Measurements from ENCODE around the gene RFXAP.

Gene RFXAP

DNA sequence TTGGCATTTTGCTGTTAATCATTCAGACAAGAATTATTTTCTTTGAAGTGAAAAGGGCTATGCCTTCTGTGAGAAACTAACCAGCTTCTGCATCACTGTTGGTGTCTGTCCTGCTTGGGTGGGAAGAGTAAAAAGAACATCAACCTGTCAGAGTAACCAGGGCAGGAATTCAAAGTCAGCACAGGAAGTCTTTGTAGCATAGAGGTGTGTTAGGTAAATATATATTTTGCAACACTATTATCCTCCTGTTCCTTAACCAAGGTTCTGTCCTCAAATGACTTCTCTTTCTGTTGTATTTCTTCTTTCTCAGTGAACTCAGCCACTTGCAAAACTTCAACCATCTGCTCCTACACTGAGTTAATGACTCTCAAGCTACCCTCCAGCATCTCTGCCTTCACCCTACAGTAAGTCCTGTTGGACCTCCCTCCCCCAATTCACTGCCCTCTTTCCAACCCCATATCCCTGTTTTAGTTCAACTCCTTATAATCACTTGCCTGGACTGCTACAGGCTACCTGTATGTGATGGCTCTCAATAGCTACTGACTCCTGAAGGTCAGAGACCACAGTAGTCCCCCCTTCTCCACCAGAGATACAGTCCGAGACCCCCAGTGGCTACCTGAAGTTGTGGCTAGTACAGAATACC lies 51.1 kb downstream of the RFXAP start:
- no peak for DNase-seq

DNA sequence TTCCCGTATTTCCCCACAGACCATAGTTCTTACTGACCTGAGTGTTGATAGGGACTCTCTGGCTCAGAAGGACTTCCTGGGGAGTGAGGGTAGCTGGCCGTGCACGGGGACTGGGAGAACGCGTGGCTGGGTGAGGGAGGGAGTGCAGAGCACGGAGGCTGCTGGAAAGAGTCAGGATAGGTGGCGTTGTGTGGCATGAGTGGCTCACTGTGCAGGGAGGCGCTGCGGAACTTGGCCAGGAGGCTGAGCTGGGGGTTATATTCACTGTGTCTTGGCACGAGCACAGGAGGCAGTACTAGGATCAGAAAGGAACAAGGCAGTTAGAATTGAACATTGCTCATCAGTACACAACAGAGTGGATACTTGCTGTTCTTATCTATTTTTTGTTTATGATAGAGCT lies 53.6 kb downstream of the RFXAP start:
- DNase-seq = no peak

- no peak for DNase-seq
Observed at GRCh38 chr13:36875431-36875830, 56.4 kb downstream of the RFXAP start.

DNA sequence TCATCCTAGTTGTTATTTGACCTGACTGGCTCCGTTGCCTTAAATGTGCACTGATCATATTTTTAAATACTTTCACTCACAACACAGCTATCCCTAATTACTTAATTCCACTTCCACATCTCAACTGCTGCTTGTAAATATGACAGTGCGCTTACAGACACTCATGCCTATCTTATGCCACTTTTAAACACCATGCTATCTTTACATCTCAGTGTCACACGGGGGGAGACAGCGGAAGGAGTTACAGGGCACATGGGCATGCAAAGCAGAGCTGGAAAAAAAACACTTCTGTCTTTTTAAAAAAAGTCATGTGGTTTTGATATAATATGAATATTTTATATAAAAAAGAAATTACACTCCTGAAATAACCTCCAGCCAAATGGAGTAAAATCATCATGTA lies 56.9 kb downstream of the RFXAP start:
- DNase-seq = no peak
